DOHH2 (cell line): Measurements from ENCODE around the gene ATE1.

ENCODE experiments used
- EZH2phosphoT487 ChIP-seq: fragments of 200-600 bp; sonication (generic); IDR thresholded peaks from 2 replicates; pipeline ENCODE4 v1.6.1; 2017; ENCODE audit warnings: borderline replicate concordance, mild to moderate bottlenecking, antibody characterized with exemption, low read length, moderate library complexity, mixed read lengths
- TF ChIP-seq, protein P1 (sequence below): fragments of 200-600 bp; sonication (generic); IDR thresholded peaks from one replicate; pipeline ENCODE4 v1.5.1; 2014; ENCODE audit warnings: antibody characterized with exemption, mild to moderate bottlenecking, low read depth, low read length; ENCODE audit not compliant: poor library complexity, severe bottlenecking

DNA sequence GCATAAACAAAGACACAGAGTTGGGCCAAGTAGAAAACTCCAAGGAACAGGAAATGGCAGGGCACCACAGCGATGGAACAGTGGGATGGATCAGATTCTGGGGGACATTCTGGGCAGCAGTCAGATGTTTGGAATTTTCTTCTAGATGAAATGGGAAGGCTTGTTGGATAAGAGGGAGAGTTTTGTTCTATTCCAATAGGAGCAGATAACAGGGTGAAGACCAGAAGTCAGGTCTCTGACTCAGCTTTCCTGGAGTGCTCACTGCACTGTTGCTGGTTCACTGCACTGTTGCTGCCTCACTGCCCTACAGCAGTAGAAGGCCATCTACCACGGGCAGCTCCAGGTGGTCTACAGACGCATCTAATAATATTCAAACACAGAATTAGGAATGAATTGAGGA is 135.6 kb downstream of the ATE1 start:
- TF ChIP-seq, protein P1, sequence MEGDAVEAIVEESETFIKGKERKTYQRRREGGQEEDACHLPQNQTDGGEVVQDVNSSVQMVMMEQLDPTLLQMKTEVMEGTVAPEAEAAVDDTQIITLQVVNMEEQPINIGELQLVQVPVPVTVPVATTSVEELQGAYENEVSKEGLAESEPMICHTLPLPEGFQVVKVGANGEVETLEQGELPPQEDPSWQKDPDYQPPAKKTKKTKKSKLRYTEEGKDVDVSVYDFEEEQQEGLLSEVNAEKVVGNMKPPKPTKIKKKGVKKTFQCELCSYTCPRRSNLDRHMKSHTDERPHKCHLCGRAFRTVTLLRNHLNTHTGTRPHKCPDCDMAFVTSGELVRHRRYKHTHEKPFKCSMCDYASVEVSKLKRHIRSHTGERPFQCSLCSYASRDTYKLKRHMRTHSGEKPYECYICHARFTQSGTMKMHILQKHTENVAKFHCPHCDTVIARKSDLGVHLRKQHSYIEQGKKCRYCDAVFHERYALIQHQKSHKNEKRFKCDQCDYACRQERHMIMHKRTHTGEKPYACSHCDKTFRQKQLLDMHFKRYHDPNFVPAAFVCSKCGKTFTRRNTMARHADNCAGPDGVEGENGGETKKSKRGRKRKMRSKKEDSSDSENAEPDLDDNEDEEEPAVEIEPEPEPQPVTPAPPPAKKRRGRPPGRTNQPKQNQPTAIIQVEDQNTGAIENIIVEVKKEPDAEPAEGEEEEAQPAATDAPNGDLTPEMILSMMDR: no peak
- TF ChIP-seq EZH2phosphoT487: no peak
